Ishikawa (cell line): ENCODE results near the gene FGGY.

ENCODE experiments used
- CEBPB ChIP-seq: IDR thresholded peaks from 2 replicates; pipeline ENCODE4 v1.6.1; 2012
- CREB1 ChIP-seq: IDR thresholded peaks from 2 replicates; pipeline ENCODE4 v1.6.1; 2012; ENCODE audit warnings: low read depth
- EGR1 ChIP-seq: IDR thresholded peaks from 2 replicates; pipeline ENCODE4 v1.6.1; 2012
- EP300 ChIP-seq: IDR thresholded peaks from 2 replicates; pipeline ENCODE4 v1.6.1; 2012; ENCODE audit warnings: borderline replicate concordance
- FOXM1 ChIP-seq: IDR thresholded peaks from 2 replicates; pipeline ENCODE4 v1.6.1; 2012; ENCODE audit warnings: low read depth, borderline replicate concordance
- MAX ChIP-seq: IDR thresholded peaks from 2 replicates; pipeline ENCODE4 v1.6.1; 2012
- NFIC ChIP-seq: IDR thresholded peaks from 2 replicates; pipeline ENCODE4 v1.6.1; 2012
- RAD21 ChIP-seq: IDR thresholded peaks from 2 replicates; pipeline ENCODE4 v1.6.1; 2012; ENCODE audit warnings: low read depth
- REST ChIP-seq: IDR thresholded peaks from 2 replicates; pipeline ENCODE4 v1.6.1; 2012; ENCODE audit warnings: low read depth, mild to moderate bottlenecking
- TAF1 ChIP-seq: IDR thresholded peaks from 2 replicates; pipeline ENCODE4 v1.6.1; 2012; ENCODE audit warnings: low read depth, mild to moderate bottlenecking
- TCF12 ChIP-seq: IDR thresholded peaks from 2 replicates; pipeline ENCODE4 v1.6.1; 2012; ENCODE audit warnings: low read depth
- TEAD4 ChIP-seq: IDR thresholded peaks from 2 replicates; pipeline ENCODE4 v1.6.1; 2012
- USF1 ChIP-seq: IDR thresholded peaks from 2 replicates; pipeline ENCODE4 v1.6.1; 2012
- YY1 ChIP-seq: IDR thresholded peaks from 2 replicates; pipeline ENCODE4 v1.6.1; 2012; ENCODE audit warnings: low read depth
- ZBTB7A ChIP-seq: IDR thresholded peaks from 2 replicates; pipeline ENCODE4 v1.6.1; 2012; ENCODE audit warnings: low read depth

Gene FGGY

GRCh38 chr1:59553371-59553770, 256.5 kb downstream of the FGGY start:
- TF ChIP-seq EGR1 (no peak), MAX (no peak), ZBTB7A (no peak), USF1 (no peak), EP300 (no peak), TAF1 (no peak), TCF12 (no peak), CEBPB (no peak), FOXM1 (no peak), YY1 (no peak), REST (no peak), TEAD4 (no peak), CREB1 (no peak), NFIC (no peak), RAD21 (no peak)

- TF ChIP-seq TEAD4 (no peak), MAX (no peak), FOXM1 (no peak), YY1 (no peak), TCF12 (no peak), NFIC (no peak), REST (no peak), RAD21 (no peak), CEBPB (no peak), EP300 (no peak), USF1 (no peak)
Observed at GRCh38 chr1:59554011-59554663, 257.2 kb downstream of the FGGY start.

GRCh38 chr1:59554752-59555151, 257.9 kb downstream of the FGGY start:
- TF ChIP-seq FOXM1 (no peak), TAF1 (no peak), TEAD4 (no peak), TCF12 (no peak), ZBTB7A (no peak), USF1 (no peak), EGR1 (no peak), MAX (no peak), CEBPB (no peak), EP300 (no peak), NFIC (no peak), YY1 (no peak), CREB1 (no peak), RAD21 (no peak), REST (no peak)

- TF ChIP-seq CEBPB (no peak), EGR1 (no peak), TAF1 (no peak), CREB1 (no peak), REST (no peak), RAD21 (no peak), USF1 (no peak), NFIC (no peak), MAX (no peak), TEAD4 (no peak), EP300 (no peak), YY1 (no peak)
Observed at GRCh38 chr1:59556398-59556797, 259.5 kb downstream of the FGGY start.
